HepG2 (cell line): ENCODE results near the gene PRR30. TPM values are rescaled to one million over a fixed set of nuclear protein-coding genes. Genes with fewer than 3 reads are reported as not detected.
A peak's percentile ranks its signal among the peaks of the same experiment; 100 is the strongest.

ENCODE experiments used
- CREBL2 ChIP-seq: sonication (generic); formaldehyde crosslinking; IDR thresholded peaks from 2 replicates; pipeline ENCODE4 v1.8.1; 2023; ENCODE audit warnings: missing genetic modification reagents, mild to moderate bottlenecking, borderline replicate concordance
- FOSL1 ChIP-seq: sonication (generic); formaldehyde crosslinking; IDR thresholded peaks from 2 replicates; pipeline ENCODE4 v1.9.0; 2021; ENCODE audit warnings: missing genetic modification reagents, borderline replicate concordance
- GABPA ChIP-seq, 2 experiments: IDR thresholded peaks; 2 replicates each; pipeline ENCODE4 v1.6.1; 2011 to 2016; ENCODE audit warnings: low read depth in 2 of 2, low read length in 1 of 2, missing biosample characterization in 1 of 2, missing genetic modification characterization in 1 of 2
- HOMEZ ChIP-seq: IDR thresholded peaks from 2 replicates; pipeline ENCODE4 v1.6.1; 2016; ENCODE audit warnings: low read depth
- LCORL ChIP-seq, 2 experiments: fragments of 450-650 bp in 1 of 2; sonication (generic) in 1 of 2; formaldehyde crosslinking in 1 of 2; IDR thresholded peaks; 2 replicates each; pipeline versions ENCODE4 v1.5.0 to v1.6.1; 2017 to 2020; ENCODE audit warnings: antibody characterized with exemption in 1 of 2, missing genetic modification reagents in 1 of 2
- MTA3 ChIP-seq: sonication (generic); formaldehyde crosslinking; IDR thresholded peaks from 2 replicates; pipeline ENCODE4 v1.4.0; 2020; ENCODE audit warnings: missing genetic modification reagents
- NFYB ChIP-seq: sonication (generic); formaldehyde crosslinking; IDR thresholded peaks from 2 replicates; pipeline ENCODE4 v1.4.0; 2020; ENCODE audit warnings: missing genetic modification reagents
- RXRA ChIP-seq: sonication (generic); formaldehyde crosslinking; IDR thresholded peaks from 2 replicates; pipeline ENCODE4 v1.5.1; 2020; ENCODE audit warnings: missing genetic modification reagents
- SP5 ChIP-seq: IDR thresholded peaks from 2 replicates; pipeline ENCODE4 v1.6.1; 2016; ENCODE audit warnings: low read depth, borderline replicate concordance
- ZBTB20 ChIP-seq: sonication (generic); formaldehyde crosslinking; IDR thresholded peaks from 2 replicates; pipeline ENCODE4 v1.8.1; 2023; ENCODE audit warnings: missing genetic modification reagents, low read depth, mild to moderate bottlenecking, borderline replicate concordance
- ZBTB38 ChIP-seq: sonication (generic); formaldehyde crosslinking; IDR thresholded peaks from 2 replicates; pipeline ENCODE4 v1.5.1; 2020; ENCODE audit warnings: mild to moderate bottlenecking, missing genetic modification reagents
- ZEB1 ChIP-seq: IDR thresholded peaks from 2 replicates; pipeline ENCODE4 v1.6.1; 2012; ENCODE audit warnings: mild to moderate bottlenecking, low read depth, inconsistent platforms; ENCODE audit not compliant: insufficient replicate concordance
- ZGPAT ChIP-seq: IDR thresholded peaks from 2 replicates; pipeline ENCODE4 v1.6.1; 2016; ENCODE audit warnings: mild to moderate bottlenecking
- ZNF280D ChIP-seq: sonication (generic); formaldehyde crosslinking; IDR thresholded peaks from 2 replicates; pipeline ENCODE4 v1.5.1; 2020; ENCODE audit warnings: mild to moderate bottlenecking, missing genetic modification reagents
- ZNF343 ChIP-seq: sonication (generic); formaldehyde crosslinking; IDR thresholded peaks from 2 replicates; pipeline ENCODE4 v1.4.0; 2020; ENCODE audit warnings: mild to moderate bottlenecking, missing genetic modification reagents
- ZNF770 ChIP-seq: sonication (generic); formaldehyde crosslinking; IDR thresholded peaks from 2 replicates; pipeline ENCODE4 v1.5.0; 2020; ENCODE audit warnings: mild to moderate bottlenecking, missing genetic modification reagents
- ZSCAN5A ChIP-seq: sonication (generic); formaldehyde crosslinking; IDR thresholded peaks from 2 replicates; pipeline ENCODE4 v1.8.0; 2022; ENCODE audit warnings: mild to moderate bottlenecking, missing genetic modification reagents, borderline replicate concordance
- polyA plus RNA-seq, 8 experiments: library from polyadenylated mRNA; depleted of rRNA in 3 of 8; stranded (reverse) in 7 of 8; unstranded in 1 of 8; fragments of >200 nt; fragmentation: Illumina TruSeq in 4 of 8; extraction: Trizol in 4 of 8; gene quantifications; 2 replicates each; pipeline versions ENCODE4 v1.2.1 to v1.2.3, GENCODE V29; 2011 to 2016; ENCODE audit warnings: low read depth in 4 of 8, missing spikeins in 1 of 8, mixed read lengths in 1 of 8; ENCODE audit not compliant: insufficient read depth in 1 of 8
- total RNA-seq, 5 experiments: library from RNA; depleted of rRNA; stranded (reverse); fragments of >200 nt; fragmentation: Illumina TruSeq; extraction: Trizol; gene quantifications; 2 replicates each; pipeline ENCODE4 v1.2.3, GENCODE V29; 2016; ENCODE audit warnings: low read depth in 1 of 5

Gene PRR30
- total and polyA plus RNA-seq, 2 of the 13 experiments (the other 11 are each of a cell fraction or from before 2014, with no cell fraction given), result not detected

GRCh38 chr2:27134781-27135477 is 4.3 kb downstream of the PRR30 start (continued):
- TF ChIP-seq ZSCAN5A (CRISPR knock-in tag), result peak; percentile 64; the same call in 1 of the 2 replicates
- TF ChIP-seq MTA3 (CRISPR knock-in tag), result no peak
- peak; percentile 22 for TF ChIP-seq ZBTB20 (CRISPR knock-in tag)
- 0 out of 2 replicates have a peak, but pooled peaks have one; percentile 11 for TF ChIP-seq ZNF280D
- TF ChIP-seq ZGPAT (CRISPR knock-in tag), result peak; percentile 48; the same call in 1 of the 2 replicates
- peak; percentile 27; the same call in 1 of the 2 replicates for TF ChIP-seq ZNF770 (CRISPR knock-in tag)
- TF ChIP-seq RXRA (CRISPR knock-in tag), result 0 out of 2 replicates have a peak, but pooled peaks have one; percentile 36
- peak; percentile 81; the same call in 1 of the 2 replicates for TF ChIP-seq ZNF343
- TF ChIP-seq ZBTB38 (CRISPR knock-in tag), result peak; percentile 69; the same call in 1 of the 2 replicates
- no peak for TF ChIP-seq FOSL1 (CRISPR knock-in tag)
- TF ChIP-seq HOMEZ, result 0 out of 2 replicates have a peak, but pooled peaks have one; percentile 11
- 0 out of 2 replicates have a peak, but pooled peaks have one; percentile 2 for TF ChIP-seq NFYB (CRISPR knock-in tag)
- TF ChIP-seq LCORL (IDR thresholded peaks at IDR 0.05), result no peak
- peak; percentile 18; the same call in 1 of the 2 replicates for TF ChIP-seq LCORL (CRISPR knock-in tag; IDR thresholded peaks at IDR 0.05)
- peak; percentile 57 for TF ChIP-seq ZEB1
- TF ChIP-seq GABPA (IDR thresholded peaks at IDR 0.05; ENCODE audit: low read depth, low read length), result no peak
- TF ChIP-seq GABPA (CRISPR knock-in tag; IDR thresholded peaks at IDR 0.05; ENCODE audit: low read depth), result 0 out of 2 replicates have a peak, but pooled peaks have one; percentile 22
- TF ChIP-seq SP5 (CRISPR knock-in tag), result peak; percentile 43; the same call in 1 of the 2 replicates
- TF ChIP-seq CREBL2, result no peak
